HG02884 (cell line): ENCODE measurements around the gene ITIH5.

Source experiments
- ATAC-seq: cut with Tn5 transposase; IDR thresholded peaks from one replicate; pipeline ENCODE4 v1.9.1; 2021; ENCODE audit warnings: mild to moderate bottlenecking, moderate library complexity; ENCODE audit not compliant: unreplicated experiment

Gene ITIH5

GRCh38 chr10:7589748-7590147, 77.0 kb downstream of the ITIH5 start:
- no peak for ATAC-seq

- no peak for ATAC-seq
Measured at GRCh38 chr10:7587865-7588188, 78.9 kb downstream of the ITIH5 start.

- no peak for ATAC-seq
Measured at GRCh38 chr10:7587168-7587864, 79.5 kb downstream of the ITIH5 start.

- no peak for ATAC-seq
Measured at GRCh38 chr10:7585228-7585627, 81.5 kb downstream of the ITIH5 start.

- ATAC-seq = no peak
Measured at GRCh38 chr10:7583626-7584025, 83.1 kb downstream of the ITIH5 start.

GRCh38 chr10:7580520-7580919, 86.2 kb downstream of the ITIH5 start:
- ATAC-seq = no peak

- ATAC-seq = no peak
Measured at GRCh38 chr10:7579681-7580080, 87.1 kb downstream of the ITIH5 start.

GRCh38 chr10:7577579-7577978, 89.2 kb downstream of the ITIH5 start:
- ATAC-seq = no peak

- ATAC-seq = no peak
Measured at GRCh38 chr10:7577176-7577575, 89.6 kb downstream of the ITIH5 start.

GRCh38 chr10:7576340-7576739, 90.4 kb downstream of the ITIH5 start:
- ATAC-seq = no peak

- ATAC-seq = no peak
Measured at GRCh38 chr10:7572391-7572790, 94.4 kb downstream of the ITIH5 start.

GRCh38 chr10:7571981-7572380, 94.8 kb downstream of the ITIH5 start:
- ATAC-seq = no peak

- ATAC-seq = no peak
Measured at GRCh38 chr10:7567911-7568620, 98.7 kb downstream of the ITIH5 start.

- no peak for ATAC-seq
Measured at GRCh38 chr10:7566891-7567290, 99.9 kb downstream of the ITIH5 start.

- ATAC-seq = no peak
Measured at GRCh38 chr10:7565871-7566270, 100.9 kb downstream of the ITIH5 start.

- no peak for ATAC-seq
Measured at GRCh38 chr10:7563770-7564169, 103.0 kb downstream of the ITIH5 start.

- ATAC-seq = no peak
Measured at GRCh38 chr10:7563368-7563767, 103.4 kb downstream of the ITIH5 start.

GRCh38 chr10:7561985-7562384, 104.8 kb downstream of the ITIH5 start:
- no peak for ATAC-seq

- no peak for ATAC-seq
Measured at GRCh38 chr10:7561216-7561893, 105.4 kb downstream of the ITIH5 start.

- ATAC-seq = no peak
Measured at GRCh38 chr10:7560519-7560918, 106.2 kb downstream of the ITIH5 start.

- ATAC-seq = no peak
Measured at GRCh38 chr10:7559386-7559785, 107.4 kb downstream of the ITIH5 start.

GRCh38 chr10:7558036-7558435, 108.7 kb downstream of the ITIH5 start:
- no peak for ATAC-seq
